GM12878 (cell line): Measurements from ENCODE around the gene TRPC1.

Source experiments
- EGR1 ChIP-seq, 2 experiments: IDR thresholded peaks; 1 replicate in 1 of 2; 2 replicates in 1 of 2; pipeline ENCODE4 v1.6.1; 2011 to 2012; ENCODE audit warnings: low read depth in 2 of 2, low read length in 2 of 2, borderline replicate concordance in 1 of 2, mild to moderate bottlenecking in 1 of 2, moderate library complexity in 1 of 2
- MXI1 ChIP-seq: fragments of 150-350 bp; IDR thresholded peaks from 2 replicates; pipeline ENCODE4 v1.6.1; 2011; ENCODE audit warnings: low read depth, mild to moderate bottlenecking, inconsistent platforms, low read length, improper control_type of control experiment
- TF ChIP-seq, protein P1 (sequence below), 3 experiments: IDR thresholded peaks in 2 of 3; conservative IDR thresholded peaks in 1 of 3; 2 replicates each; pipeline ENCODE4 v1.5.1; 2011; ENCODE audit warnings: low read depth in 3 of 3, low read length in 3 of 3, mild to moderate bottlenecking in 3 of 3, control low read depth in 2 of 3, moderate library complexity in 2 of 3, inconsistent platforms in 1 of 3, mixed read lengths in 1 of 3; ENCODE audit not compliant: control insufficient read depth in 2 of 3, insufficient read depth in 1 of 3; ENCODE audit errors: extremely low read depth in 1 of 3
- TF ChIP-seq, protein P2 (sequence below): IDR thresholded peaks from 2 replicates; pipeline ENCODE4 v1.6.1; 2011; ENCODE audit warnings: borderline replicate concordance, low read depth, mild to moderate bottlenecking, moderate library complexity, mixed read lengths, low read length; ENCODE audit not compliant: insufficient read depth; ENCODE audit errors: extremely low read length

DNA sequence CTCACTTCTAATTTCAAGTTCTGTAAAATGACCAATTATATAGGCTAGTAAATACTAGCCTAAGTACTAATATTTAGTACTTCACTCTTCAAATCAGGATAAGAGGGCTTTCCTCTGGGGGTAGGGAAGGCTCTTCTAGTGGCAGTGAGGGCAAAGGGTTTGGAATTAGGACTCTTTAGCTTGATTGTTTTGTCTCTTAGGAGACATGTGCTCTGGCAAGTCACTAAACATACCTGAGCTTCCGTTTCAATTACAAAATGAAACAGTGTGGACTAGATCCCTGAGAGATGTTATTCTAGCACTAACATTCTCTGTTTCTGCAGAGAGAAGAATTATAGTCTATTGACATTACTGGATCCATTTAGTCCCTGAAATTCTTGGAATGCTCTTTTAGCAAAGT, 93.5 kb downstream of the TRPC1 start:
- TF ChIP-seq, protein P1, sequence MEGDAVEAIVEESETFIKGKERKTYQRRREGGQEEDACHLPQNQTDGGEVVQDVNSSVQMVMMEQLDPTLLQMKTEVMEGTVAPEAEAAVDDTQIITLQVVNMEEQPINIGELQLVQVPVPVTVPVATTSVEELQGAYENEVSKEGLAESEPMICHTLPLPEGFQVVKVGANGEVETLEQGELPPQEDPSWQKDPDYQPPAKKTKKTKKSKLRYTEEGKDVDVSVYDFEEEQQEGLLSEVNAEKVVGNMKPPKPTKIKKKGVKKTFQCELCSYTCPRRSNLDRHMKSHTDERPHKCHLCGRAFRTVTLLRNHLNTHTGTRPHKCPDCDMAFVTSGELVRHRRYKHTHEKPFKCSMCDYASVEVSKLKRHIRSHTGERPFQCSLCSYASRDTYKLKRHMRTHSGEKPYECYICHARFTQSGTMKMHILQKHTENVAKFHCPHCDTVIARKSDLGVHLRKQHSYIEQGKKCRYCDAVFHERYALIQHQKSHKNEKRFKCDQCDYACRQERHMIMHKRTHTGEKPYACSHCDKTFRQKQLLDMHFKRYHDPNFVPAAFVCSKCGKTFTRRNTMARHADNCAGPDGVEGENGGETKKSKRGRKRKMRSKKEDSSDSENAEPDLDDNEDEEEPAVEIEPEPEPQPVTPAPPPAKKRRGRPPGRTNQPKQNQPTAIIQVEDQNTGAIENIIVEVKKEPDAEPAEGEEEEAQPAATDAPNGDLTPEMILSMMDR (IDR thresholded peaks at IDR 0.05 in 2 of 3, conservative IDR thresholded peaks at IDR 0.05 in 1 of 3; ENCODE audit: control insufficient read depth in 2 of 3, extremely low read depth in 1 of 3, insufficient read depth in 1 of 3, low read depth in 3 of 3, low read length in 3 of 3): no peak
- TF ChIP-seq, protein P2, sequence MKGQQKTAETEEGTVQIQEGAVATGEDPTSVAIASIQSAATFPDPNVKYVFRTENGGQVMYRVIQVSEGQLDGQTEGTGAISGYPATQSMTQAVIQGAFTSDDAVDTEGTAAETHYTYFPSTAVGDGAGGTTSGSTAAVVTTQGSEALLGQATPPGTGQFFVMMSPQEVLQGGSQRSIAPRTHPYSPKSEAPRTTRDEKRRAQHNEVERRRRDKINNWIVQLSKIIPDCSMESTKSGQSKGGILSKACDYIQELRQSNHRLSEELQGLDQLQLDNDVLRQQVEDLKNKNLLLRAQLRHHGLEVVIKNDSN: no peak
- TF ChIP-seq EGR1 (IDR thresholded peaks at IDR 0.05; ENCODE audit: borderline replicate concordance in 1 of 2, low read depth in 2 of 2, low read length in 2 of 2) (no peak), MXI1 (no peak)
